HG03196 (cell line): ENCODE results near the gene MSANTD4.
"Not testable (repeated sequence)": the region's sequence is repeated elsewhere in the genome, so short reads cannot be mapped to it uniquely, and the experiment has no call there.

Source experiments
- ATAC-seq: cut with Tn5 transposase; IDR thresholded peaks from one replicate; pipeline ENCODE4 v1.9.1; 2021; ENCODE audit not compliant: unreplicated experiment

Gene MSANTD4

GRCh38 chr11:106014620-106015019, 7.4 kb downstream of the MSANTD4 start:
- ATAC-seq, result no peak

GRCh38 chr11:106014035-106014434, 8.0 kb downstream of the MSANTD4 start:
- no peak for ATAC-seq

GRCh38 chr11:106012744-106013143, 9.3 kb downstream of the MSANTD4 start:
- ATAC-seq, result no peak

DNA sequence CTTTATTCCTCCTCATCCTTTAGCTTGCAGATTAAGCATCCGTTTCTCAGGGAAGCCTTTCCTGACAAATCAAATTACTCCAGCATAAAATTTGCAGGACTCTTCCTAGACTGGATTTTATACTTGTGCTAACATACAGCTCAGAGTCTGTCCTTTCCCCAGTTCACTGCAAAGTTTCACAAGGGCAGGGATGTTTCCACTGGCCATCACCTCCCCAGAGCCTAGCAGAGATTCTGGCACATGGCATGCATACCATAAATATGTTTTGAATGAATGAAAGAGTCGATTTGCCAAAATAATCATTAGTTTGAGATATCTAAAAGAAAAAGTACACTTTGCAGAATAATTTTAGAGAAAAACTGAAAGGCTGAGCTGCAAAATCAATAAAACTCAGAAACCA, 10.6 kb downstream of the MSANTD4 start:
- ATAC-seq, result no peak

- ATAC-seq, result not testable (repeated sequence)
Measured at GRCh38 chr11:106003094-106003493, 18.9 kb downstream of the MSANTD4 start.

DNA sequence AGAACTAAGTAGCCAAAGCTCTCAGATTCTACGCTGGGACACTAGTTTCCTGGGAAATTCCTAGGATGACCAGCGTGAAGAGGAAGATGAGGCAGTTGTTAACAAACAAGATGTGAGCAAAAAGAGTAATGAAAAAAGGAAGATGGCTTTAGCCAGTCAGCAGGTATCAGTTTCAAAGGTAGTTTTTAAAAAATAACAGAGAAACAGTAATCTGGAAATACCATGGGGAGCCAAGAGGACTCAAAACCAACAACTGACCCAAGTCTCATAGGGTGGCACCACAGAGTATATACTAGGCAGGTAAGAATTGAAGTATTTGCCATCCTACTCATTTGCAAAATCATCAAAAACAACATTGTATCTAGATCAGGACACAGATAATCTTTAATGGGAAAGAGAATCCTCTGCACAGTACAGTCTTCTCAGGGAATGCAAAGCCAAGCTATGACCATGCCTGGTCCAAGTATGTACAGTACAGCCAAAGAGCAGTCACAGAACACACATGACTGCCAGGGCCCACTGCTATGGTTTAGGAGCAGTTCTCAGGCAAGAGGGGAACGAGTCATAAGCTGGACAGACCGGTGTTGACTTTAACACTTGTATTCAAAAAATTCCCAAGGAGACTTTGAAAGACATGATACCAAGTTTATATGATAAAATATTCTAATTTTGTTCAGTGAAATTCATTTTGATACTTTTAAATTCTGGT, 20.6 kb downstream of the MSANTD4 start:
- no peak for ATAC-seq

DNA sequence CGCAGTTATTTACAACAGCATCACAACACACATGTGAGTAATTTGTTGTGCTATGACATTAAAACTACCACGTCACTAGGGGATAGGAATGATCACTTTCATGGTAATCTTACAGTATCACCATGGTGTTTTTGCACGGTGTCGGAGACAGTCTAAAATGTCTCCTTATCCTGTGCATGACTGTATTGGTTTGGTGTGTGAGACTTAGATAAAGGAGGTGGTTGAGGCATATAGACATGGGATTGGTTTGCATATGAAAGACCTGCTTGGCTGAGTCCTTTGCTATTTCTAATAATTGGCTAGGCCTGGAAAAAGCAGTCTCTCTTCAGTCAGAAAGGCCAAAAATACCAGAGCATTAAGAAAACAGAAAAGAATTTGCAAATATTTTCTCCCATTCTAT, 30.2 kb downstream of the MSANTD4 start:
- no peak for ATAC-seq

- no peak for ATAC-seq
Measured at GRCh38 chr11:105989124-105989523, 32.9 kb downstream of the MSANTD4 start.

DNA sequence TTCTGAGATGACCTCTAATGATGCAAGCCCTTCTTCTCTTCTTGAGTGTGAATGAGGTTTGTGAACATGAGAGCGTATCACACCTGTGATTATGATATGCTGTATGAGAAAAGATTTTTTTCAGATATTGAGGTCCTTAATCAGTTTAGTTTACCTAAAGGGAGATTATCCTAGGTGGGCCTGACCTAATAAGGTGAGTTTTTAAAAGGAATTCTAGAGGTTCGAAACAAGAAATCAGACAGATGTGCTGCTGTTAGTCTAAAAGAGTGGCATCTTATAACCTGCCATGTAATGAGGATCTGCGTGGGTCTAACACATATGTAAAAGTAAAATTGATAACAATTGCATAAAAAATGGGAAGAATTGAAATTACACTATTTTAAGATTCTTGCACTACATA, 33.8 kb downstream of the MSANTD4 start:
- no peak for ATAC-seq

DNA sequence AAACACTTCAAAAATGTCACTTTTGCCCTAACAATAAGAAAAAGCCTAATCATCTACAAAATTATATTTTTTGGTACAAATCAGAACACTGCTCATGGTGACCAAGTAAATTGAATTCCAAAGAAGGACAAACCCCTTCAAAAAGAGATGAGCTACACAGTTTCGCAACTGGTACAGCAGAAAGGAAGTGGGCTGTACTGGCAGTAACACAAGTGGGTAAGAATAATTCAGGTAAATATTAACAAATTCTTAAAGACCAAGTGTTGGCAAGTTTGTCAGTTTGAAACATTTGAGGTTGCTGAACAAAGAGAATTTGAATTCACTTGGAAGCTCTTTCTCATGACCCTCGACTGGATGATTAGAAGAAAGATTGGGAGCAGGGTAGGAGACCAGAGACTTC, 35.5 kb downstream of the MSANTD4 start:
- ATAC-seq, result peak; percentile 70

- ATAC-seq, result no peak
Measured at GRCh38 chr11:105979997-105980703, 41.9 kb downstream of the MSANTD4 start.

DNA sequence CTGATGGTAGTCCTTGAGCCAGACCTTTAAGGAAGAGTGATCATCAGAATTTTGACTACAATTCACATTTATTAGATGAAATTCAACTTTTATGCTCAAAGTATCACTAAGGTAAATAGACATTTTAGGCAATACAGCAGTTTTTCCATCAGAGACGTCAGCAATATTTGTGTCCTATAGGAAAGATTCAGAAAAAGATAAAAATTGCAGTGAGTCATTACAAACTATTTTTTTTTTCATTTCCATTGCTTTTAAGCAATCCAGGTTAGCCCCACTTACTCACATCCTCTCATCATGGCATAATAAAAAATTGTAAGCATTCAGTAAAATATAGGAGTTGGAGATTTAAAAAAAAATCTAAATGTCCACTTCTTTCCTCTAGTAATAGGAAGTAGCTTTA, 46.9 kb downstream of the MSANTD4 start:
- no peak for ATAC-seq

GRCh38 chr11:105969756-105970155, 52.3 kb downstream of the MSANTD4 start:
- no peak for ATAC-seq

GRCh38 chr11:105968021-105968697, 53.9 kb downstream of the MSANTD4 start:
- ATAC-seq, result no peak

DNA sequence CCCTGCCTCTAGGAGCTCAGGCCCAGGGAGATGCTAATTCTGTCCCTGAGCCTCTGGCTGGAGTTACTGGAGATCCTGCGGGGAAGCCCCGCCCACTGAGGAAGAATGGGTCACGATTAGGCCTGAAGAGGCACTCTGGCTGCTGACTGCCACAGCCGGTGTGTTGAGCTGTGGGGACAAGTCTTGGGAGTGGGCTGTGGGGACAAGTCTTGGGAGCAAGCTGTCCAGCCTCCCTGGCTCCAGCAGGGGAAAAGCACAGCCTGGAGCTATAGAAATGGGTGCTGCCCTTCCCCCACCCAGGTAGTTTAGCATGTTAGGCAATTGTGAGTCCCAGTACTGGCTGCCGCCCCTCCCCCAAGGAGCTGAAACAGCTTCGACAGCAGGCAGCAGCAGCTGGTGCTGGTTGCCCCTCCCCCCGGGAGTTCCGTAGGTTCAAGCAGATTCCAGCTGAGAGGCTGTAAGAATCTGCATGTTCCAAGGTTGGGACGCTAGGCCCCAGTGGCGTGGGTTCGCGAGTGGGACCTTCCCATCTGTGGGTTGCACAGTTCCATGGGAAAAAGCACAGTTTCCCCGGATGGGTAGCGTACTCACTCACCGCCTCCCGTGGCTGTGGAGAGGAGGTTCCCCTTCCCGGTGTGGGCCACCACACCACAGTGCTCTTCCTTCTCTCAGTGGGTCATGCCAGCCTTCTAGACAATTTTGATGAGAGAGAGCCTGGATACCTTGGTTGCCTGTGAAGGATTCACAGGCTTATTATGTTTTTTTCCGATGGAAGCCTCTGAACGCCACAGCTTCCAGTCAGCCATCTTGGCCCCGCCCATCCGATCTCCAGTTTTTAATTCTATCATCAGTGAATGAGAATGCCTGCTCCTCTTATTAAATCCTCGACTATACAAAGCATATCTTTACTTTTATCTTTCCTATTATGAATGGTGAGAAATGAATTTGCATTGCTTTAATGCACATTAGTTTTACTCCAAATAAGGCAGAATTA, 61.5 kb downstream of the MSANTD4 start:
- no peak for ATAC-seq
